ENCODE measurements around the gene TRIM28. TPM values are rescaled to one million over a fixed set of nuclear protein-coding genes. Genes with fewer than 3 reads are reported as not detected.
"Not testable (repeated sequence)": the region's sequence is repeated elsewhere in the genome, so short reads cannot be mapped to it uniquely, and the experiment has no call there.

Gene TRIM28
- total RNA-seq, 1 experiment from 2014 or later = 641 TPM

GRCh38 chr19:58516246-58516836 lies 27.5 kb upstream of the TRIM28 start:
- H3K4me3 ChIP-seq = no peak overlapping the region
- no peak for DNase-seq
- no peaks in the 10 kb centered on the region for H3K9me3 ChIP-seq
- H3K36me3 ChIP-seq = peaks cover 19% of the 10 kb centered on the region
- H3K27me3 ChIP-seq = no peaks in the 10 kb centered on the region

- Histone ChIP-seq H3K36me3 (peaks cover 19% of the 10 kb centered on the region), H3K4me3 (no peak overlapping the region), H3K9me3 (no peaks in the 10 kb centered on the region), H3K27me3 (no peaks in the 10 kb centered on the region)
- no peak for DNase-seq
These were observed 26.7 kb upstream of the TRIM28 start for GRCh38 chr19:58516964-58517833.

DNA sequence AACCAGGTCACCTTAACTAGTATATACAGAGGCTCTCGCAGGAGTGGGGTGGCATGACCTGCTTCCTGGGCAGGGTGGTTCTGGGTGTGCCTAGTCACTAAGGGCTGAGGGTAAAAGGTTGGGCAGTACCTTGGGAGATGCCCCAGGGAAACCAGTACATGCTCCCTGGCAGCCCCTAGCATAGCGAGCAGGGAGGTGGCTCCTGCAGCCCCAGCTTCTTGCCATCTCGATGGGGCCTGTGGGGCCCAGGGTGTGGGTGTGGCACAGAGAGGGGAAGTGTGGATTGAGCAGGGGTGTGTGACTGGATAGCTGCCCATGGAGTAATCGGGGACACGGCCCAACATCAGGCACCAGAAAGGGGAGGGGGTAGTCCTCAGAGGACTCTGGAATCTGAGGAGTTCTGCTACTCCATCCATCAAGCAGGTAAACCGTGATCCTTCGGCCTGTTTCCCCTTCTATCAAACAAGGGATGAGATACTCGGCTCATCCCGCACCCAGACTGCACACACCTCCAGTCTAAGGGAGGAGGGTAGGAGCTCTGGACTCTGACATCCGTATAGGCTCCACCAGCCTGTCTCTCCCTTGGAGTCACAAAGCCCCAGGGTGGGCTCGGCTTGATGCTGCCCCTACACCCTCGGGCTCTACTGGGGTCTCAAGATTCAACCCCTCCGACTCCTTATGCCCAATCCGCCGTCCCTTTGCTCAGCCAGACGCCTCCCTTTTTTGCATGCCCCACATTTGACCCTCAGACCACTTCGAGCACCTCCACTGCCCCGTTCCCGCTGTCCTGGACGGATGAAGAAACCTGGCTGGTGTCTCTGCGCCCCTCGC lies 25.4 kb upstream of the TRIM28 start:
- Histone ChIP-seq H3K9me3 (no peaks in the 10 kb centered on the region), H3K27me3 (no peaks in the 10 kb centered on the region), H3K4me3 (peak overlapping the region; percentile 71), H3K36me3 (peaks cover 17% of the 10 kb centered on the region)
- peak; percentile 21 for DNase-seq

- Histone ChIP-seq H3K9me3 (no peaks in the 10 kb centered on the region), H3K27me3 (no peaks in the 10 kb centered on the region), H3K36me3 (peaks cover 17% of the 10 kb centered on the region), H3K4me3 (peak overlapping the region; percentile 71)
- DNase-seq = peak; percentile 80
These were observed 24.8 kb upstream of the TRIM28 start for GRCh38 chr19:58519087-58519354.

- Histone ChIP-seq H3K4me3 (peak within 1 kb of the TSS; percentile 71), H3K36me3 (peaks cover 17% of the 10 kb centered on the region), H3K9me3 (no peaks in the 10 kb centered on the region), H3K27me3 (no peaks in the 10 kb centered on the region)
- peak; percentile 97 for DNase-seq
These were observed 24.3 kb upstream of the TRIM28 start, which contains the start of gene ZBTB45 for GRCh38 chr19:58519355-58520256. Gene ZBTB45 (minus strand): TSS chr19:58519810. CDS start chr19:58517673, 2,137 bp downstream.

- DNase-seq = no peak
- peaks cover 17% of the 10 kb centered on the region for H3K36me3 ChIP-seq
- H3K9me3 ChIP-seq = no peaks in the 10 kb centered on the region
- H3K27me3 ChIP-seq = no peaks in the 10 kb centered on the region
- H3K4me3 ChIP-seq = peak overlapping the region; percentile 71
These were observed 23.6 kb upstream of the TRIM28 start for GRCh38 chr19:58520257-58520599.

GRCh38 chr19:58521651-58522050 lies 22.2 kb upstream of the TRIM28 start:
- Histone ChIP-seq H3K36me3 (peaks cover 7% of the 10 kb centered on the region), H3K9me3 (no peaks in the 10 kb centered on the region), H3K27me3 (no peaks in the 10 kb centered on the region), H3K4me3 (no peak overlapping the region)
- DNase-seq = no peak

GRCh38 chr19:58522709-58523108 lies 21.2 kb upstream of the TRIM28 start:
- no peak for DNase-seq
- H3K36me3 ChIP-seq = no peaks in the 10 kb centered on the region
- no peaks in the 10 kb centered on the region for H3K9me3 ChIP-seq
- H3K27me3 ChIP-seq = no peaks in the 10 kb centered on the region
- H3K4me3 ChIP-seq = no peak overlapping the region

DNA sequence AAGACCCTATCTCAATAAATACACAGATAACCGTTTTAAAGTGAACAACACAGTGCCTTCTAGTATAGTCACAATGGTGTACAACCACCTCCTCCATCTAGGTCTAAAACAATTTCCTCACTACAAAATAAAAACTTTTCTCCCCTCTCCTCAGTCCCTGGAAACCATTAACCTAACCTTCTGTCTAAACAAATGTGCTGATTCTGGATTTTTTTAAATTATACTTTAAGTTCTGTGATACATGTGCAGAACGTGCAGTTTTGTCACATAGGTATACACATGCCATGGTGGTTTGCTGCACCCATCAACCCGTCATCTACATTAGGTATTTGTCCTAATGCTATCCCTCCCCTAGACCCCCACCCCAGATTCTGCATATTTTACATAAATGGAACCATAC lies 14.5 kb upstream of the TRIM28 start:
- Histone ChIP-seq H3K27me3 (peaks cover 33% of the 10 kb centered on the region), H3K4me3 (no peak overlapping the region), H3K36me3 (no peaks in the 10 kb centered on the region), H3K9me3 (no peaks in the 10 kb centered on the region)
- DNase-seq = no peak

DNA sequence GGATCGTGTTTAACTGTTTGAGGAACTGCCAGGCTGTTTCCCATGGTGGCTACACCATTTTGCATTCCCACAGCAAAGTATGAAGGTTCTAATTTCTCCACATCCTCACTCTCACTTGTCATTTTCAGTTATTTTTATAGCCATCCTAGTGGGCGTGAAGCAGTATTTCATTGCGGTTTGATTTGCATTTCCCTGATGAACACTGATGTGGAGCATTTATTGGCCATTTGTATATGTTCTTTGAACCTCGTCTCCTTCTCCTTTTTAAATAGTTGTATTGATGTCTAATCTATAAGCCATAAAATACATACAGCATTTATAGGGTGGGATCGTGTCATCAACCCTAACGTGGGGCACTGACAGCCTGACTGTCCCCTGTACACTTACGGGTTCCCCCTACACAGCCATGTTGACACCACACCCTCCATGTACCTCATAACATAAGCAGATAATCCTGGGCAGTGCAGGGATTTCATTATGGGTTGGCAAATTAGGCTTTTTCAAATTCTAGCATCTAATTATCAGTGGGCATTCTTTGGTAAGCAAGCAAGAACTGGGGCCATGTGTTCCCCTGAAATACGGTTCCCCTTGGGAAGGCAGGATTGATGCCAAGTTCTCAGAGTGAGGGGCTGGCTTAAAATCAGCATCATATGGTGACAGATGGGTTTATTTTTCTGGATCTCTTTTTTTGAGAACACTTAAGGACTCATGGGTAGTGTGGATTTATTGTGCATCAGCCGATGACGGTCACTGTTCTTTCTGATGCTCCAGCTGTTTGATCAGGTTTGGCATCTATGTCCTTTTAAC lies 12.6 kb upstream of the TRIM28 start:
- Histone ChIP-seq H3K4me3 (no peak overlapping the region), H3K9me3 (no peaks in the 10 kb centered on the region)
- DNase-seq = no peak

GRCh38 chr19:58535857-58536256 lies 8.0 kb upstream of the TRIM28 start:
- Histone ChIP-seq H3K27me3 (peaks cover 25% of the 10 kb centered on the region), H3K36me3 (no peaks in the 10 kb centered on the region), H3K9me3 (no peaks in the 10 kb centered on the region), H3K4me3 (no peak overlapping the region)
- DNase-seq = no peak

More for the DNA sequence above, 12.6 kb upstream of the TRIM28 start:
- no peaks in the 10 kb centered on the region for H3K36me3 ChIP-seq
- H3K27me3 ChIP-seq = peaks cover 33% of the 10 kb centered on the region

DNA sequence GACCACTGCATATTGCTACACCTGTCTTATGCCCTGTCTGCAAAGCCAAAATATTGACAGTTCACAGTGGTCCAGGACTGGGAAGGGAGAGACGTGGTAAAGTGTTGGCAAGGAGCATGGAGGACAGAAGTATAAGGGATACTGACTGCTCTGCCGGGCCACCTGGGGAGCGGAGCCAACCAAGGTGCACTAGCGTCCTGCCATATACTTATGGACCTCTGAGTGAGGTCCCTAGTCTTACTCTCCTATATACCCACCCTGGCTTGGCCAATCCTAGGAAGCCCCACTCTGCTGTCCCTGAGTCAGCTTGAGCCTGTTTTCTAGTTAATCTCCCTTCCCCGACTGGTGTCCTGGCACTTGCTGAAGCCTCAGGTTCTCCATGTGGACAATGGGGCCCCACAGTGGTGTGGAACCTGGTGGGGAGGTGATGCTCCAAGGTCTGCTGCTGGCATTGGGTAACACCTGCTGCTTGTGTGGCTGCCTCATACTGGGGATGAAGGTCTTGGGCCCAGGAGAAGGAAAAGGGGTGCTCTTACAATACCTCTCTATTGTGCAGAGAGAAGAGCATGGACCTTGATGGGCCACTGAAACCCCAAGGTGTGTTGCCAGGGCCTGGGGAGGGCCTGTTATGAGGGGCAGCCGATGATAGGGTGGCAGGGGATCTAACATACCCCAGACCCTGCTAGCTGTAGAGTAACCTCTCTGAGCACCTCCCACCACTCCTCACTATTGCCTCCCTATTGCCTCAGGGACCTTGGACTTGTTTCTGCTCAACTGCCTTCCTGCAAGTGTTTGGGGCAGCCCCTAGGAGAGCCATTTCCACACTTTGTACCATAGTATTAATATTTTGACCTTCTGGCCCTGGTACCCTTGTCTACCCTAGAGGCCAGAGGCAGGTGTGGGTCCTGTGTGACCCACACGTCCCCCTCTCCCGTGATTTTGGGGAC lies 6.7 kb upstream of the TRIM28 start:
- Histone ChIP-seq H3K4me3 (no peak overlapping the region), H3K9me3 (no peaks in the 10 kb centered on the region), H3K36me3 (no peaks in the 10 kb centered on the region), H3K27me3 (peaks cover 13% of the 10 kb centered on the region)
- DNase-seq = no peak

- H3K27me3 ChIP-seq = peaks cover 11% of the 10 kb centered on the region
- H3K36me3 ChIP-seq = no peaks in the 10 kb centered on the region
- no peak for DNase-seq
- no peaks in the 10 kb centered on the region for H3K9me3 ChIP-seq
- H3K4me3 ChIP-seq = no peak overlapping the region
These were observed 5.4 kb upstream of the TRIM28 start for GRCh38 chr19:58538257-58539168.

GRCh38 chr19:58539169-58539559 lies 4.7 kb upstream of the TRIM28 start:
- not testable (repeated sequence) for H3K4me3 ChIP-seq, H3K36me3 ChIP-seq, H3K9me3 ChIP-seq, DNase-seq
- H3K27me3 ChIP-seq = peaks cover 11% of the 10 kb centered on the region

Data from MG63 (cell line).